OCI-LY3 (cell line): Measurements from ENCODE around the gene ZMYND8.
A peak's percentile ranks its signal among the peaks of the same experiment; 100 is the strongest.
"Not testable (repeated sequence)": the region's sequence is repeated elsewhere in the genome, so short reads cannot be mapped to it uniquely, and the experiment has no call there.

ENCODE experiments used
- H2AFZ ChIP-seq: fragments of 200-600, 300-600 bp; shearing (Covaris generic); 2 replicates; pipeline ENCODE4 v1.6.0; 2014; ENCODE audit warnings: antibody characterized with exemption, low read depth, low read length
- H3K27ac ChIP-seq: fragments of 200-600, 300-600 bp; sonication (generic); 2 replicates; pipeline ENCODE4 v1.5.1; 2014; ENCODE audit warnings: mild to moderate bottlenecking, low read length, moderate library complexity, mixed read lengths
- H3K27me3 ChIP-seq: fragments of 200-600, 300-600 bp; sonication (generic); 2 replicates; pipeline ENCODE4 v1.6.1; 2014; ENCODE audit warnings: low read depth, low read length, mixed read lengths
- H3K36me3 ChIP-seq: fragments of 200-600, 300-600 bp; sonication (generic); replicated peaks from 2 replicates; pipeline ENCODE3; 2014; ENCODE audit warnings: low read depth, low read length, mixed read lengths
- H3K4me1 ChIP-seq: fragments of 300-600, 200-600 bp; sonication (generic); 2 replicates; pipeline ENCODE4 v1.6.1; 2014; ENCODE audit warnings: low read length, mixed read lengths
- H3K4me2 ChIP-seq: fragments of 200-600, 300-600 bp; sonication (generic); 2 replicates; pipeline ENCODE4 v1.6.1; 2014; ENCODE audit warnings: low read length, mixed read lengths
- H3K4me3 ChIP-seq: fragments of 300-600, 200-600 bp; sonication (generic); 2 replicates; pipeline ENCODE4 v1.5.1; 2014; ENCODE audit warnings: antibody characterized with exemption, mild to moderate bottlenecking, low read length, moderate library complexity
- H3K79me2 ChIP-seq: fragments of 300-600, 200-600 bp; shearing (Covaris generic); 2 replicates; pipeline ENCODE4 v1.6.1; 2014; ENCODE audit warnings: mild to moderate bottlenecking, low read length, mixed read lengths
- H3K9ac ChIP-seq: fragments of 300-600, 200-600 bp; shearing (Covaris generic); 2 replicates; pipeline ENCODE4 v1.6.0; 2014; ENCODE audit warnings: mild to moderate bottlenecking, low read length, moderate library complexity
- H3K9me3 ChIP-seq: fragments of 200-600, 300-600 bp; shearing (Covaris generic); 2 replicates; pipeline ENCODE4 v1.6.1; 2014; ENCODE audit warnings: low read length, mixed read lengths; ENCODE audit not compliant: insufficient read depth
- H4K20me1 ChIP-seq: fragments of 200-600, 300-600 bp; sonication (generic); 2 replicates; pipeline ENCODE4 v1.6.1; 2016; ENCODE audit warnings: low read length, mixed read lengths; ENCODE audit not compliant: insufficient read depth
- EZH2phosphoT487 ChIP-seq: fragments of 200-600 bp; shearing (Covaris generic); IDR thresholded peaks from 2 replicates; pipeline ENCODE4 v1.6.1; 2018; ENCODE audit warnings: antibody characterized with exemption, mixed run types, low read depth
- TF ChIP-seq, protein P1 (sequence below): fragments of 200-600, 300-600 bp; sonication (generic); IDR thresholded peaks from 2 replicates; pipeline ENCODE4 v1.5.1; 2014; ENCODE audit warnings: antibody characterized with exemption, low read length, low read depth

Gene ZMYND8

GRCh38 chr20:47396762-47397476 lies 40.4 kb upstream of the ZMYND8 start:
- Histone ChIP-seq H2AFZ (peak overlapping the region; percentile 81), H3K79me2 (no peaks in the 10 kb centered on the region), H3K27me3 (no peaks in the 10 kb centered on the region), H3K4me2 (peak overlapping the region; percentile 62), H3K9ac (peak overlapping the region; percentile 2; the same call in 1 of the 2 replicates), H3K36me3 (no peaks in the 10 kb centered on the region), H3K27ac (peak overlapping the region; percentile 18; the same call in 1 of the 2 replicates), H4K20me1 (no peaks in the 10 kb centered on the region), H3K4me3 (peak overlapping the region; percentile 38), H3K9me3 (no peaks in the 10 kb centered on the region), H3K4me1 (peaks cover 25% of the 10 kb centered on the region)
- TF ChIP-seq, protein P1, sequence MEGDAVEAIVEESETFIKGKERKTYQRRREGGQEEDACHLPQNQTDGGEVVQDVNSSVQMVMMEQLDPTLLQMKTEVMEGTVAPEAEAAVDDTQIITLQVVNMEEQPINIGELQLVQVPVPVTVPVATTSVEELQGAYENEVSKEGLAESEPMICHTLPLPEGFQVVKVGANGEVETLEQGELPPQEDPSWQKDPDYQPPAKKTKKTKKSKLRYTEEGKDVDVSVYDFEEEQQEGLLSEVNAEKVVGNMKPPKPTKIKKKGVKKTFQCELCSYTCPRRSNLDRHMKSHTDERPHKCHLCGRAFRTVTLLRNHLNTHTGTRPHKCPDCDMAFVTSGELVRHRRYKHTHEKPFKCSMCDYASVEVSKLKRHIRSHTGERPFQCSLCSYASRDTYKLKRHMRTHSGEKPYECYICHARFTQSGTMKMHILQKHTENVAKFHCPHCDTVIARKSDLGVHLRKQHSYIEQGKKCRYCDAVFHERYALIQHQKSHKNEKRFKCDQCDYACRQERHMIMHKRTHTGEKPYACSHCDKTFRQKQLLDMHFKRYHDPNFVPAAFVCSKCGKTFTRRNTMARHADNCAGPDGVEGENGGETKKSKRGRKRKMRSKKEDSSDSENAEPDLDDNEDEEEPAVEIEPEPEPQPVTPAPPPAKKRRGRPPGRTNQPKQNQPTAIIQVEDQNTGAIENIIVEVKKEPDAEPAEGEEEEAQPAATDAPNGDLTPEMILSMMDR: no peak

- H4K20me1 ChIP-seq, H3K4me3 ChIP-seq, H3K79me2 ChIP-seq, H3K9me3 ChIP-seq, H3K4me2 ChIP-seq, H2AFZ ChIP-seq, H3K27me3 ChIP-seq, H3K36me3 ChIP-seq, H3K27ac ChIP-seq, H3K9ac ChIP-seq: not testable (repeated sequence)
- H3K4me1 ChIP-seq: peaks cover 34% of the 10 kb centered on the region
Measured at GRCh38 chr20:47393796-47394514, 37.5 kb upstream of the ZMYND8 start.

DNA sequence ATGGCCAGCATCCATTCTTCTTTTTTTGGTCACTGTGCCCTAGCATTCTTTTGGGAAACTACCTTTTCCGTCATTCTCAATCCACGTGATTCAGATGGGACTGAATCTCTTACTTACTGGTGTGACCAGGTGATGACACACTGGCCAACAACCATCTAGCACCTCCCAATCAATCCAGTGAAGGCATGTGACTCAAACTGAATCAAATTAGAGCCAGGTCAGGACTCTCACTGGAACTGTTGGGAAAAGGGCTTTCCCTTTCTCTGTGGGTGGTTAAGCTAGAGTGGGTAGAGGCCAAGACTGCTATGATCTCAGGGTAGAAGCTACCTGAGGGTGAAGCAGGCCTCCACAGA lies 36.2 kb upstream of the ZMYND8 start:
- Histone ChIP-seq H2AFZ (peak overlapping the region; percentile 89), H3K9me3 (no peaks in the 10 kb centered on the region), H3K4me2 (peak overlapping the region; percentile 57), H3K4me1 (peaks cover 29% of the 10 kb centered on the region), H3K9ac (no peak overlapping the region), H3K27ac (peak overlapping the region; percentile 48), H4K20me1 (no peaks in the 10 kb centered on the region), H3K4me3 (peak overlapping the region; percentile 34; the same call in 1 of the 2 replicates), H3K36me3 (no peaks in the 10 kb centered on the region), H3K79me2 (no peaks in the 10 kb centered on the region), H3K27me3 (no peaks in the 10 kb centered on the region)
- TF ChIP-seq, protein P1: no peak
- no peak for TF ChIP-seq EZH2phosphoT487

DNA sequence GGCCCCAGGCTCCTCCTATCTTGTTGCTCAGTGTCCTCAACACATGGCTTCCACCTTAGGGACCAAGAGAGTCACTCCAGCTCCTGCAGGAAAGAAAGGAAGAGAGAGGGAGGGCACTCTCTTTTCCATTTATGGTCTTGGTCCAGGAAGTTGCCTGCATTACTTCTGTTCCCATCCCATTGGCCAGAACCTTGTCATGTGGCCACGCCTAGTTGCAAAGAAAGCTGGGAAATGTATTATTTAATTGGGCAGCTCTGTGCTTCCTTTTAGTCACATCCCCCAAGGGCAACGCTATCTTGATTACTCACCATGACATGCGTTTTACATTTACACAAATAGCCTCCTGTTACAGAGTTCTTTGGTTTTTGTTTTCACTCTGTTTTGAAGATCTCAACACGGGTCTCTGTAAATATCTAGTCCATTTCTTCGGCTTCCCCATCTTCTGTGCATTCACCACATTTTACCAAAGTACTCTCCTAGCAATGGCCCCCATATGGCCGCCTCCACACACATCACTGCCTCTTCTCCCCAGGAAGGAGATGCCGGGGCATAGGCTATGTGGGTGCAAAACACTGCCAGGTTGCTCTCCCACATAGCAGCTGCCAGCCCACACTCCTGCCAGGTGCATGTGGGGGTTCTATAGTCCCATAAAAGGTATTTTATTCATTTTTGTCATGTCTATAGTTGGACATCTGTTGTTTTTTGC lies 35.7 kb upstream of the ZMYND8 start:
- Histone ChIP-seq H2AFZ (peak overlapping the region; percentile 89), H3K4me1 (peaks cover 23% of the 10 kb centered on the region), H3K4me3 (peak overlapping the region; percentile 34; the same call in 1 of the 2 replicates), H3K9ac (peak overlapping the region; percentile 7; the same call in 1 of the 2 replicates), H3K9me3 (no peaks in the 10 kb centered on the region), H3K36me3 (no peaks in the 10 kb centered on the region), H4K20me1 (no peaks in the 10 kb centered on the region), H3K27ac (peak overlapping the region; percentile 48), H3K79me2 (no peaks in the 10 kb centered on the region), H3K27me3 (no peaks in the 10 kb centered on the region), H3K4me2 (peak overlapping the region; percentile 57)
- TF ChIP-seq, protein P1: no peak
- TF ChIP-seq EZH2phosphoT487: no peak
